K562 (cell line): ENCODE measurements around the gene DNAH1. TPM values are rescaled to one million over a fixed set of nuclear protein-coding genes. Genes with fewer than 3 reads are reported as not detected.

Source experiments
- ATAC-seq: fragments of 200-7000 bp; cut with Tn5 transposase; 3 replicates; pipeline ENCODE4 v1.9.1; 2020; ENCODE audit warnings: moderate library complexity
- BruUV-seq: library from RNA; stranded (reverse); fragments of 400-500 nt; replicated peaks from 2 replicates; lab custom pipeline; 2021; lab: Mats Ljungman, UMichigan
- CTCF ChIA-PET: fragments of 300-600 bp; formaldehyde crosslinking; extraction: SDS; loops from one replicate; lab custom pipeline; 2021; ENCODE audit warnings: low intra/inter-chr PET ratio; lab: Yijun Ruan, JAX
- POLR2A ChIA-PET: fragments of 300-600, 350-650 bp; sonication (Branson Sonifier 250); formaldehyde crosslinking; extraction: SDS; loops from one replicate; lab custom pipeline; 2021; ENCODE audit warnings: antibody characterized with exemption, inconsistent platforms; lab: Yijun Ruan, JAX
- DNase-seq, 4 experiments: peaks; one replicate each; pipeline versions ENCODE4 v3.0.0 to v3.0.0-alpha.2; 2011 to 2018; ENCODE audit warnings: low spot score in 3 of 4, mixed read lengths in 3 of 4; ENCODE audit errors: extremely low read depth in 1 of 4
- FAIRE-seq: peaks from 2 replicates; lab custom pipeline; 2011; peaks lifted over from hg19 to GRCh38; lab: Jason Lieb, UNC
- H2AFZ ChIP-seq: 2 replicates; pipeline ENCODE4 v1.6.0; 2011; ENCODE audit warnings: low read depth, low read length, control low read depth, inconsistent platforms
- H3K27ac ChIP-seq: fragments of 200-600 bp; 3 replicates; pipeline ENCODE4 v1.8.0; 2011; ENCODE audit warnings: low read depth, mild to moderate bottlenecking, control low read depth, inconsistent platforms, low read length, moderate library complexity, mixed read lengths; ENCODE audit errors: extremely low read depth
- H3K27me3 ChIP-seq, 2 experiments: fragments of 300-600 bp in 1 of 2; 2 replicates in 1 of 2; 3 replicates in 1 of 2; pipeline versions ENCODE4 v1.6.0 to v1.8.0; 2011; ENCODE audit warnings: inconsistent platforms in 2 of 2, low read length in 2 of 2, mild to moderate bottlenecking in 1 of 2, mixed read lengths in 1 of 2, moderate library complexity in 1 of 2; ENCODE audit not compliant: control insufficient read depth in 2 of 2, insufficient read depth in 2 of 2
- H3K36me3 ChIP-seq: fragments of 300-600 bp; 3 replicates; pipeline ENCODE4 v1.8.0; 2011; ENCODE audit warnings: mild to moderate bottlenecking, low read length, inconsistent platforms; ENCODE audit not compliant: control insufficient read depth, insufficient read depth
- H3K4me1 ChIP-seq, 2 experiments: fragments of 200-600 bp in 1 of 2; replicated peaks in 1 of 2; 2 replicates in 1 of 2; 3 replicates in 1 of 2; pipeline versions ENCODE4 v1.5.1 to v1.8.0; 2011; ENCODE audit warnings: inconsistent platforms in 2 of 2, low read length in 2 of 2, mild to moderate bottlenecking in 1 of 2, mixed read lengths in 1 of 2, moderate library complexity in 1 of 2; ENCODE audit not compliant: control insufficient read depth in 2 of 2, insufficient read depth in 2 of 2
- H3K4me2 ChIP-seq: 2 replicates; pipeline ENCODE4 v1.6.1; 2011; ENCODE audit warnings: low read length, control low read depth, inconsistent platforms, mixed read lengths; ENCODE audit not compliant: insufficient read depth
- H3K4me3 ChIP-seq: fragments of 200-600 bp; sonication (generic), shearing (Covaris generic); 2 replicates; pipeline ENCODE4 v1.5.1; 2016; ENCODE audit warnings: control low read depth, inconsistent platforms
- H3K79me2 ChIP-seq: fragments of 200-600 bp; 3 replicates; pipeline ENCODE4 v1.8.0; 2011; ENCODE audit warnings: low read length, inconsistent platforms; ENCODE audit not compliant: control insufficient read depth, insufficient read depth
- H3K9ac ChIP-seq, 2 experiments: 2 replicates each; pipeline versions ENCODE4 v1.6.0 to v1.6.1; 2011; ENCODE audit warnings: low read depth in 2 of 2, low read length in 2 of 2, control low read depth in 1 of 2, inconsistent platforms in 1 of 2, mild to moderate bottlenecking in 1 of 2, mixed read lengths in 1 of 2; ENCODE audit not compliant: insufficient read depth in 1 of 2
- H3K9me1 ChIP-seq: one replicate; pipeline ENCODE4 v1.6.0; 2011; ENCODE audit warnings: inconsistent platforms, mild to moderate bottlenecking, low read length, moderate library complexity; ENCODE audit not compliant: control insufficient read depth, insufficient read depth
- H3K9me3 ChIP-seq: replicated peaks from 2 replicates; pipeline ENCODE4 v1.5.1; 2011; ENCODE audit warnings: low read depth, low read length, inconsistent platforms; ENCODE audit not compliant: control insufficient read depth, insufficient read depth
- H4K20me1 ChIP-seq: replicated peaks from 2 replicates; pipeline ENCODE4 v1.6.1; 2011; ENCODE audit warnings: low read length, inconsistent platforms, mixed read lengths; ENCODE audit not compliant: control insufficient read depth, insufficient read depth
- GTF2F1 ChIP-seq: IDR thresholded peaks from 2 replicates; pipeline ENCODE4 v1.6.1; 2011; ENCODE audit warnings: low read depth, low read length, improper control_type of control experiment
- HES1 ChIP-seq: fragments of 450-650 bp; IDR thresholded peaks from 2 replicates; pipeline ENCODE4 v1.6.1; 2016; ENCODE audit warnings: low read depth, mild to moderate bottlenecking, moderate library complexity
- IFI16 ChIP-seq: fragments of 250-450 bp; sonication (Bioruptor Pico); IDR thresholded peaks from 2 replicates; pipeline ENCODE4 v2.1.2; 2022; ENCODE audit warnings: mild to moderate bottlenecking, inconsistent platforms
- NEUROD1 ChIP-seq: fragments of 150-350 bp; IDR thresholded peaks from 2 replicates; pipeline ENCODE4 v1.6.1; 2014; ENCODE audit warnings: borderline replicate concordance, low read length, low read depth; ENCODE audit not compliant: partially characterized antibody
- NFYB ChIP-seq: IDR thresholded peaks from 2 replicates; pipeline ENCODE4 v1.6.1; 2011; ENCODE audit warnings: mild to moderate bottlenecking, moderate library complexity; ENCODE audit not compliant: insufficient read length; ENCODE audit errors: extremely low read depth
- NR0B1 ChIP-seq: fragments of 450-650 bp; IDR thresholded peaks from one replicate; pipeline ENCODE4 v1.6.1; 2018; ENCODE audit warnings: mild to moderate bottlenecking, moderate library complexity; ENCODE audit not compliant: partially characterized antibody
- TCF7 ChIP-seq: sonication (generic); IDR thresholded peaks from 2 replicates; pipeline ENCODE4 v1.6.1; 2016; ENCODE audit warnings: antibody characterized with exemption, borderline replicate concordance
- XRCC4 ChIP-seq: IDR thresholded peaks from one replicate; pipeline ENCODE4 v1.6.1; 2011; ENCODE audit not compliant: insufficient read depth, insufficient read length; ENCODE audit errors: extremely low read depth
- ZBTB5 ChIP-seq: fragments of 450-650 bp; IDR thresholded peaks from 2 replicates; pipeline ENCODE4 v1.6.1; 2017; ENCODE audit warnings: antibody characterized with exemption
- ZNF311 ChIP-seq: fragments of 250-450 bp; sonication (Bioruptor Pico); IDR thresholded peaks from 2 replicates; pipeline ENCODE4 v1.4.0; 2020; ENCODE audit warnings: mild to moderate bottlenecking, moderate library complexity
- WGBS: fragments of 100-300 bp; shearing (Covaris generic); methylation state at CpG from one replicate; pipeline ENCODE4 v1.1.6; 2016; ENCODE audit warnings: low coverage, mixed read lengths; ENCODE audit not compliant: insufficient coverage; ENCODE audit errors: missing lambda C conversion rate; 5-methylcytosine and 5-hydroxymethylcytosine counted together
- in situ Hi-C: fragments of 300-500 bp; cut with MboI; formaldehyde crosslinking; loops from 4 replicates; pipeline ENCODE4 v1.15.0; 2018; ENCODE audit warnings: inconsistent platforms, mixed read lengths
- intact Hi-C: fragments of 100-400 bp; cut with micrococcal nuclease; formaldehyde crosslinking; loops from 2 replicates; pipeline ENCODE4 v1.14.2; 2022
- polyA plus RNA-seq, 8 experiments: library from polyadenylated mRNA; depleted of rRNA in 4 of 8; stranded (reverse) in 5 of 8; unstranded in 3 of 8; fragments of >200 nt; fragmentation: Nextera tagmentation in 2 of 8; fragmentation: Illumina TruSeq in 1 of 8; extraction: Ambion mirVana in 2 of 8; extraction: Trizol in 1 of 8; gene quantifications; 2 replicates each; pipeline versions ENCODE4 v1.2.1 to v1.2.3, GENCODE V29; 2011 to 2014; ENCODE audit warnings: inconsistent platforms in 1 of 8, missing spikeins in 1 of 8
- total RNA-seq, 7 experiments: library from RNA; depleted of rRNA in 6 of 7; stranded (reverse); fragments of >200 nt in 6 of 7; fragmentation: Illumina TruSeq in 2 of 7; extraction: Trizol in 2 of 7; gene quantifications; 2 replicates each; pipeline versions ENCODE4 v1.2.1 to v1.2.3, GENCODE V29; 2011 to 2021; ENCODE audit warnings: low replicate concordance in 1 of 7

Gene DNAH1
- total and polyA plus RNA-seq, 9 of the 15 experiments (the other 6 are each of a cell fraction or from before 2014, with no cell fraction given), result 0.04 to 0.84 (median 0.50) TPM

GRCh38 chr3:52341123-52341522 lies 25.0 kb downstream of the DNAH1 start:
- in situ Hi-C loops, result loop anchor here (5.0 kb wide), 1 partner anchor 49 kb away; no protein-coding TSS in a partner anchor
- ChIA-PET POLR2A (no interaction called here), CTCF (no interaction called here)
- ATAC-seq, result no peak
- no TSS peak for BruUV-seq
- Histone ChIP-seq H4K20me1 (no peaks in the 10 kb centered on the region), H3K9me1 (no peaks in the 10 kb centered on the region), H3K9ac (no peak overlapping the region), H3K27me3 (no peaks in the 10 kb centered on the region), H3K79me2 (no peaks in the 10 kb centered on the region), H3K36me3 (no peaks in the 10 kb centered on the region), H3K9me3 (no peaks in the 10 kb centered on the region), H2AFZ (no peak overlapping the region), H3K4me3 (no peak overlapping the region), H3K27ac (no peak overlapping the region), H3K4me1 (no peaks in the 10 kb centered on the region), H3K4me2 (no peak overlapping the region)
- no peak for FAIRE-seq
- intact Hi-C loops, result no loop called here
- no peak for DNase-seq
- WGBS, result 2% methylated on average over 5 of the region's 5 CpGs
- no peak for TF ChIP-seq HES1
- TF ChIP-seq ZBTB5, result no peak
- TF ChIP-seq NEUROD1, result no peak
- no peak for TF ChIP-seq IFI16 (CRISPR knock-in tag)
- TF ChIP-seq NFYB, result no peak
- no peak for TF ChIP-seq XRCC4
- no peak for TF ChIP-seq TCF7
- no peak for TF ChIP-seq NR0B1
- no peak for TF ChIP-seq GTF2F1
- TF ChIP-seq ZNF311 (CRISPR knock-in tag), result no peak
